ENCODE measurements around the gene USP9X.

USP9X gene

GRCh38 chrX:41092776-41093175, 7.5 kb downstream of the USP9X start:
- no peak for TF ChIP-seq CTCF (IDR thresholded peaks at IDR 0.05; ENCODE audit: low read depth, low read length, missing control alignments)
- H3K4me3 ChIP-seq (ENCODE audit: low read depth, low read length): no peak overlapping the region
- in situ Hi-C loops (cut with HindIII; ENCODE audit: low sequenced_read_pairs): no loop called here
- DNase-seq (ENCODE audit: low read depth): no peak

- no peak overlapping the region for H3K4me3 ChIP-seq (ENCODE audit: low read depth, low read length)
- in situ Hi-C loops (cut with HindIII; ENCODE audit: low sequenced_read_pairs): no loop called here
- TF ChIP-seq CTCF (IDR thresholded peaks at IDR 0.05; ENCODE audit: low read depth, low read length, missing control alignments): no peak
Measured at GRCh38 chrX:41095174-41095573, 9.9 kb downstream of the USP9X start.

DNA sequence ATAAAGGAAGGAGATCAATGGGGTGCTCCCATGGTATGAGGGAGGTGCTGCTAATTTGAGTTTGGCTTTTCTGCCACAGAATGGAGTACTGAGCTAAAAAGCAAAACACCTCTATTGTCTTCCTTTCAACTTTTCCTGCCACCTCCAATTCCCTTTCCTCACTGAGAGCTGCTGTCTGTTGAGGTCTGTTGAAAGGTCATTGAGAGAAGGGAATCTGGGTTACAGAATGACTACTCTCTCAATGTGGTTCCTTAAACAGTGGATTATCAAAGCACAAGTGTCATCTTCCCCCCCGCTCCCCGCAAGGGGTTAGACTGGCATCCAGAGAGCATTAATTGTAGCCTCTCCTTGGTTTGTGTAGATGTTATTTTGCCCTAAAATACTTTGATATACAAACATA, 10.7 kb downstream of the USP9X start:
- no peak for DNase-seq (ENCODE audit: low read depth)
- no peak overlapping the region for H3K4me3 ChIP-seq (ENCODE audit: low read depth, low read length)
- no peak for TF ChIP-seq CTCF (IDR thresholded peaks at IDR 0.05; ENCODE audit: low read depth, low read length, missing control alignments)
- in situ Hi-C loops (cut with HindIII; ENCODE audit: low sequenced_read_pairs): no loop called here

More at GRCh38 chrX:41095174-41095573, 9.9 kb downstream of the USP9X start:
- DNase-seq (ENCODE audit: low read depth): no peak

DNA sequence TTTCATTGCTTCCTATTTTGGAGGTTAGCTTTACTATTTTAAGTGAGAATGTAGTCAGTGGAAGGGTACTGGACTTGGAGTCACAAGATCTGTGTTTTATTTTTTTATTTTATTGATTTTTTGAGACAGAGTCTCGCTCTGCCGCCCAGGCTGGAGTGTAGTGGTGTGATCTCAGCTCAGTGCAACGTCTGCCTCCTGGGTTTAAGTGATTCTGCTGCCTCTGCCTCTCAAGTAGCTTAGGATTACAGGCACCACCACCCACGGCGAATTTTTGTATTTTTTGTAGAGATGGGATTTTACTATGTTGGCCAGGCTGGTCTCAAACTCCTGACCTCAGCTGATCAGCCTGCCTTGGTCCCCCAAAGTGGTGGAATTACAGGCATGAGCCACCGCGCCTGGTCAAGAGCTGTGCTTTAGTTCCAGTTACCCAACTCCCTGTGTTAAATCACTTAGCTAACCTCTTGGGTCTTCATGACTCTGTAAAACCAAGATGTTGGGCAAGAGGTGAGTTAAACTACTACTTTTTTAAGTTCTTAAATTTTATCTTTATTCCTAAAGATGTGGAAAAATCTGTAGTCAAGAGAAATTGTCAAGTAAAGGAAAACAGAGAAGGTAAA, 11.2 kb downstream of the USP9X start:
- no peak for TF ChIP-seq CTCF (IDR thresholded peaks at IDR 0.05; ENCODE audit: low read depth, low read length, missing control alignments)
- no peak for DNase-seq (ENCODE audit: low read depth)
- no peak overlapping the region for H3K4me3 ChIP-seq (ENCODE audit: low read depth, low read length)
- in situ Hi-C loops (cut with HindIII; ENCODE audit: low sequenced_read_pairs): no loop called here

- TF ChIP-seq CTCF (IDR thresholded peaks at IDR 0.05; ENCODE audit: low read depth, low read length, missing control alignments): no peak
- H3K4me3 ChIP-seq (ENCODE audit: low read depth, low read length): no peak overlapping the region
- no peak for DNase-seq (ENCODE audit: low read depth)
- in situ Hi-C loops (cut with HindIII; ENCODE audit: low sequenced_read_pairs): no loop called here
Measured at GRCh38 chrX:41097326-41097725, 12.1 kb downstream of the USP9X start.

- in situ Hi-C loops (cut with HindIII; ENCODE audit: low sequenced_read_pairs): loop anchor here (25.0 kb wide), 1 partner anchor 438 kb away; no protein-coding TSS in a partner anchor
- H3K4me3 ChIP-seq (ENCODE audit: low read depth, low read length): no peak overlapping the region
- no peak for TF ChIP-seq CTCF (IDR thresholded peaks at IDR 0.05; ENCODE audit: low read depth, low read length, missing control alignments)
- no peak for DNase-seq (ENCODE audit: low read depth)
Measured at GRCh38 chrX:41100200-41100599, 15.0 kb downstream of the USP9X start.
